GM21825 (cell line): ENCODE measurements around the gene ATP13A5.

Experiments used
- ATAC-seq: cut with Tn5 transposase; IDR thresholded peaks from one replicate; pipeline ENCODE4 v1.9.1; 2021; ENCODE audit warnings: mild to moderate bottlenecking, moderate library complexity; ENCODE audit not compliant: unreplicated experiment

ATP13A5 gene

GRCh38 chr3:193347521-193348501 is 30.7 kb downstream of the ATP13A5 start:
- ATAC-seq: no peak

GRCh38 chr3:193346259-193346658 is 32.3 kb downstream of the ATP13A5 start:
- no peak for ATAC-seq

GRCh38 chr3:193345431-193345830 is 33.1 kb downstream of the ATP13A5 start:
- ATAC-seq: no peak

GRCh38 chr3:193344486-193344885 is 34.1 kb downstream of the ATP13A5 start:
- no peak for ATAC-seq

- ATAC-seq: no peak
These were observed 34.8 kb downstream of the ATP13A5 start for GRCh38 chr3:193343726-193344222.

GRCh38 chr3:193342551-193342950 is 36.0 kb downstream of the ATP13A5 start:
- ATAC-seq: no peak

GRCh38 chr3:193335031-193335430 is 43.5 kb downstream of the ATP13A5 start:
- ATAC-seq: no peak

GRCh38 chr3:193333229-193333628 is 45.3 kb downstream of the ATP13A5 start:
- ATAC-seq: no peak

- ATAC-seq: no peak
These were observed 47.9 kb downstream of the ATP13A5 start for GRCh38 chr3:193330555-193331204.

GRCh38 chr3:193317682-193318300 is 60.8 kb downstream of the ATP13A5 start:
- ATAC-seq: no peak

GRCh38 chr3:193314161-193314560 is 64.4 kb downstream of the ATP13A5 start:
- ATAC-seq: no peak

GRCh38 chr3:193313061-193313958 is 65.2 kb downstream of the ATP13A5 start:
- ATAC-seq: no peak

- ATAC-seq: no peak
These were observed 67.4 kb downstream of the ATP13A5 start for GRCh38 chr3:193310914-193311723.

GRCh38 chr3:193305356-193305755 is 73.2 kb downstream of the ATP13A5 start:
- ATAC-seq: no peak

GRCh38 chr3:193301433-193301832 is 77.1 kb downstream of the ATP13A5 start:
- no peak for ATAC-seq

- ATAC-seq: no peak
These were observed 81.1 kb downstream of the ATP13A5 start for GRCh38 chr3:193297421-193297820.

GRCh38 chr3:193295985-193296384 is 82.6 kb downstream of the ATP13A5 start:
- ATAC-seq: no peak

GRCh38 chr3:193292386-193292785 is 86.2 kb downstream of the ATP13A5 start:
- no peak for ATAC-seq

- ATAC-seq: no peak
These were observed 107.3 kb downstream of the ATP13A5 start for GRCh38 chr3:193271101-193271840.
